CD4-positive, alpha-beta T cell treated with Interleukin-2 at 100 ng/mL for 4 hours (primary cell): ENCODE results near the gene CLDN6.

Experiments
- DNase-seq: peaks from one replicate; pipeline ENCODE4 v3.0.0-alpha.2; 2020; ENCODE audit warnings: low spot score

Gene CLDN6

GRCh38 chr16:3013491-3013951 is 4.5 kb downstream of the CLDN6 start:
- DNase-seq = no peak

GRCh38 chr16:3012828-3013420 is 5.1 kb downstream of the CLDN6 start, which contains the start of gene CLDN9:
TSS of gene CLDN9 (plus strand) at chr16:3012923. CDS start at chr16:3013363, 440 bp downstream.
- no peak for DNase-seq

GRCh38 chr16:3012246-3012645 is 5.7 kb downstream of the CLDN6 start:
- no peak for DNase-seq

- DNase-seq = no peak
Observed at GRCh38 chr16:3010510-3010909, 7.5 kb downstream of the CLDN6 start.

GRCh38 chr16:3009568-3010390 is 8.2 kb downstream of the CLDN6 start:
- no peak for DNase-seq

- no peak for DNase-seq
Observed at GRCh38 chr16:3008690-3009037, 9.3 kb downstream of the CLDN6 start.

- DNase-seq = peak; percentile 18
Observed at GRCh38 chr16:3007957-3008689, 9.9 kb downstream of the CLDN6 start.

- DNase-seq = no peak
Observed at GRCh38 chr16:3007059-3007956, 10.7 kb downstream of the CLDN6 start.

GRCh38 chr16:3004781-3005284 is 13.2 kb downstream of the CLDN6 start:
- DNase-seq = no peak

GRCh38 chr16:3004319-3004718 is 13.7 kb downstream of the CLDN6 start:
- DNase-seq = no peak

- DNase-seq = peak; percentile 99
Observed at GRCh38 chr16:3003582-3004270, 14.3 kb downstream of the CLDN6 start.

- DNase-seq = no peak
Observed at GRCh38 chr16:3001316-3001715, 16.7 kb downstream of the CLDN6 start.

GRCh38 chr16:3000540-3000939 is 17.4 kb downstream of the CLDN6 start:
- no peak for DNase-seq

- DNase-seq = no peak
Observed at GRCh38 chr16:2999929-3000328, 18.1 kb downstream of the CLDN6 start.

- no peak for DNase-seq
Observed at GRCh38 chr16:2996298-2996697, 21.7 kb downstream of the CLDN6 start.

GRCh38 chr16:2992383-2993081 is 25.5 kb downstream of the CLDN6 start:
- DNase-seq = no peak

- DNase-seq = no peak
Observed at GRCh38 chr16:2991566-2992261, 26.3 kb downstream of the CLDN6 start.

- DNase-seq = no peak
Observed at GRCh38 chr16:2990891-2991290, 27.1 kb downstream of the CLDN6 start.

GRCh38 chr16:2988590-2989099 is 29.3 kb downstream of the CLDN6 start:
- DNase-seq = no peak

GRCh38 chr16:2987833-2988232 is 30.1 kb downstream of the CLDN6 start:
- DNase-seq = no peak
